ENCODE measurements around the gene CDS1.
"Not testable (repeated sequence)": the region's sequence is repeated elsewhere in the genome, so short reads cannot be mapped to it uniquely, and the experiment has no call there.

Gene CDS1

GRCh38 chr4:84680956-84681355 lies 98.0 kb downstream of the CDS1 start:
- Histone ChIP-seq H3K9ac (ENCODE audit: low read length) (no peak overlapping the region), H3K4me1 (ENCODE audit: control insufficient read depth, insufficient read depth, low read length) (peaks cover 4% of the 10 kb centered on the region), H3K4me3 (ENCODE audit: low read length) (no peak overlapping the region), H3K36me3 (ENCODE audit: control insufficient read depth, insufficient read depth, low read length) (peaks cover 4% of the 10 kb centered on the region), H3K27me3 (ENCODE audit: control insufficient read depth, insufficient read depth, low read length) (no peaks in the 10 kb centered on the region), H3K9me3 (ENCODE audit: control insufficient read depth, low read length) (no peaks in the 10 kb centered on the region)

DNA sequence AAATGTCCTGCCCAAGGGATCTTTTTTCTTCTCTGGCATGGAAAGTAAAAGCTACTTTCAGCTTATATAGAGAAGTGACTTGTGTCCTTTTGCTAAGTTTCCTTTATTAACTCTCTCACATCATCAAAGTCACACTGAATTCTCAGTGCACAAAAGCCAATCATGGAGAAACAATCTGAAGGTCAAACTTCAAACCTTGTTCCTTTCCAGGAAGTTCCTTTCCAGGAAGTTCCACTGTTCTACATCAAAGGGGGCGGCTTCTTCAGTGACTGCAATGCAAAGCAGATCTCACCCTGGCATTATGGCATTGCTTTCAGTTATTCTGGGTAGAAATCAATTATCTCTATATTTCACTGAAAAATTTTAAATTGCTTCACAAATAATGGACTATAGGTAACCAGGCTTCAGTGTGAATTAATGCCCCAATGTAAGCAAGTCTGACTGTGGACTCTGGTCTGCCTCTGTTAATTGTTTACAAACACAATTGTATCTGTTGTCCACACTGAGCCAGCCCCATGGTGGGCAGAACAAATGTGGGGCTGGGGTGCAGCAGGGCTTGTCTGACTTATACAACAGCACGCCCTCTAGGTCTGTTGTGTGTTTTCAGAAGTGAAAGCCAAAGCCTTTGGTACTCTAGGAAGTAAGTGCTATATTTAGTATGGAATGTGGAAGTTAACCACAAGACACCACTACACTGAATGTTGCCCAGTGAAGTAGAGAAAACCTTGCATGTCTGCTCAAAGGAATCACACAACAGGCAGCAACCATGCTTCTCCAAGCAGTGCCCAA lies 98.8 kb downstream of the CDS1 start:
- Histone ChIP-seq H3K9ac (ENCODE audit: low read length) (no peak overlapping the region), H3K36me3 (ENCODE audit: control insufficient read depth, insufficient read depth, low read length) (peaks cover 4% of the 10 kb centered on the region), H3K9me3 (ENCODE audit: control insufficient read depth, low read length) (no peaks in the 10 kb centered on the region), H3K4me3 (ENCODE audit: low read length) (no peak overlapping the region), H3K4me1 (ENCODE audit: control insufficient read depth, insufficient read depth, low read length) (peaks cover 4% of the 10 kb centered on the region), H3K27me3 (ENCODE audit: control insufficient read depth, insufficient read depth, low read length) (no peaks in the 10 kb centered on the region)

DNA sequence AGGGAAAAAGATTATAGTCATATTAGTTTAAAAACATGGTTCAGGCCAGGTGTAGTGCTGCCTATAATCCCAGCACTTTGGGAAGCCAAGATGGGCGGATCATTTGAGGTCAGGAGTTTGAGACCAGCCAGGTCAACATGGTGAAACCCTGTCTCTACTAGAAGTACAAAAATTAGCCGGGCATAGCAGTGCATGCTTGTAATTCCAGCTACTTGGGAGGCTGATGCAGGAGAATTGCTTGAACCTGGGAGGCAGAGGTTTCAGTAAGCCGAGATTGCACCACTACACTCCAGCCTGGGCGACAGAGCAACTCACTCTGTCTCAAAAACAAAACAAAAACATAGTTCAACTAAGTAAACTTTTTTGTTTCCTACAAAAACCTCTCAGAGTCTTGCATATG lies 99.7 kb downstream of the CDS1 start:
- not testable (repeated sequence) for H3K4me1 ChIP-seq (ENCODE audit: control insufficient read depth, insufficient read depth, low read length); H3K4me3 ChIP-seq (ENCODE audit: low read length); H3K9me3 ChIP-seq (ENCODE audit: control insufficient read depth, low read length); H3K9ac ChIP-seq (ENCODE audit: low read length); H3K36me3 ChIP-seq (ENCODE audit: control insufficient read depth, insufficient read depth, low read length); H3K27me3 ChIP-seq (ENCODE audit: control insufficient read depth, insufficient read depth, low read length)

DNA sequence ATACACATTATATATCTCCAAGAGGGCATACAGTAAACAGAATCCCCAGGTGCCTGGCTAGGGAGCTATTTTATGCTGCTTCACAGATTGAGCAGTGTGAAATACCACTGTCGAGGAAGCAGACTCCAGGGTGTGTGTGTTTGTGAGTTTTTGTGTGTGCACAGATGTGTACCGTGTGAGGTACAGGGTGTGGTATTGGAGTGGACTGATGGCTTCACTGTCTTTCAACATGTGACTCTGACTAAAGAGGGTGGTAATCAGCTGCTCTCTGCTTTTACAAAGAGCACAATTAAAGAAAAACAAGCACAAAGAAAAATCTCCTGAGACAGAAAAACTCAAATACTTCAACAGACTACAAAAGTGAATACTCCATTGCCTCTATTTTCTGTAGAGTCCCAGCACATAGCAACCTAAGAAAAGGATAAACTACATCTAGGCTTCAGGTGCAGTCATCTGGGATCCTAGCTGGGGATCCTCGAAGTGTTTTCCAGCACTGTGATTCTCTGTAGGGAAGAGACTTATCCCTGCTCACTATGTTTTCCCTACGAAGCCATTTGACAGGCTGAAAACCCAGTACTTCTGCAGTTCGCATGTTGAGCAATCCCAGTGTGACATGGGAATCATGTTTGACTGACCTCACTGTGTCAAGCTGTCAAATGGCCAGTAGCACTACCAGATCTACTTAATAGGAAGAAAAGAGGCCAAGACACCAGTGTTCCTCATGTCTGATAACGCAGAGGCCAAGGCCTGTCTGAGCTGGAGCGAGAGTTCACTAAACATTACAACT lies 100.3 kb downstream of the CDS1 start:
- Histone ChIP-seq H3K4me1 (ENCODE audit: control insufficient read depth, insufficient read depth, low read length) (peaks cover 4% of the 10 kb centered on the region), H3K9ac (ENCODE audit: low read length) (no peak overlapping the region), H3K9me3 (ENCODE audit: control insufficient read depth, low read length) (no peaks in the 10 kb centered on the region), H3K4me3 (ENCODE audit: low read length) (no peak overlapping the region), H3K36me3 (ENCODE audit: control insufficient read depth, insufficient read depth, low read length) (peaks cover under 1% of the 10 kb centered on the region), H3K27me3 (ENCODE audit: control insufficient read depth, insufficient read depth, low read length) (no peaks in the 10 kb centered on the region)

GRCh38 chr4:84684361-84684760 lies 101.4 kb downstream of the CDS1 start:
- no peak overlapping the region for H3K4me3 ChIP-seq (ENCODE audit: low read length)
- no peak overlapping the region for H3K9ac ChIP-seq (ENCODE audit: low read length)
- H3K27me3 ChIP-seq (ENCODE audit: control insufficient read depth, insufficient read depth, low read length) = no peaks in the 10 kb centered on the region
- peaks cover 4% of the 10 kb centered on the region for H3K4me1 ChIP-seq (ENCODE audit: control insufficient read depth, insufficient read depth, low read length)
- H3K9me3 ChIP-seq (ENCODE audit: control insufficient read depth, low read length) = no peaks in the 10 kb centered on the region
- no peaks in the 10 kb centered on the region for H3K36me3 ChIP-seq (ENCODE audit: control insufficient read depth, insufficient read depth, low read length)

DNA sequence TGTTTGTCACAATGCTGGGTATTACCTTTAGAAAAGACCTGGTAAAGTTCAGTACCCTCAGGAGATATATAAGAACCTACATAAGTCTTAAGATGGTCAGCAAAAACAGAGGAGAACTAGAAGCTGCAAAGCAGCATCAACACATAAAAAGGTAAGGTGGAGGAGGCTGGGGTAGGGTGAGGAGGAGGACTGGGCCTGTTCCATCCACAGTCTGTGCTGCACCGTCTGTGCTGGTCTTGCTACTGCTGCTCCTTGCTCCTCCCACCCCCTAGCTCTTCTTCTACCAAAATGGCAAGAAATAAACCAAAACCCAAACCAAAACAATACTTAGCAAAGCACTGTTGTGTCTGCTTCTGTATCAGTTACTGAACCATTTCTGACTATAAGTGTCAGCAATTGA lies 102.2 kb downstream of the CDS1 start:
- Histone ChIP-seq H3K9me3 (ENCODE audit: control insufficient read depth, low read length) (no peaks in the 10 kb centered on the region), H3K36me3 (ENCODE audit: control insufficient read depth, insufficient read depth, low read length) (no peaks in the 10 kb centered on the region), H3K27me3 (ENCODE audit: control insufficient read depth, insufficient read depth, low read length) (no peaks in the 10 kb centered on the region), H3K4me3 (ENCODE audit: low read length) (no peak overlapping the region), H3K9ac (ENCODE audit: low read length) (no peak overlapping the region), H3K4me1 (ENCODE audit: control insufficient read depth, insufficient read depth, low read length) (peaks cover 4% of the 10 kb centered on the region)

GRCh38 chr4:84688605-84689004 lies 105.7 kb downstream of the CDS1 start:
- Histone ChIP-seq H3K36me3 (ENCODE audit: control insufficient read depth, insufficient read depth, low read length) (no peaks in the 10 kb centered on the region), H3K4me1 (ENCODE audit: control insufficient read depth, insufficient read depth, low read length) (no peaks in the 10 kb centered on the region), H3K4me3 (ENCODE audit: low read length) (no peak overlapping the region), H3K27me3 (ENCODE audit: control insufficient read depth, insufficient read depth, low read length) (no peaks in the 10 kb centered on the region), H3K9me3 (ENCODE audit: control insufficient read depth, low read length) (no peaks in the 10 kb centered on the region), H3K9ac (ENCODE audit: low read length) (no peak overlapping the region)

GRCh38 chr4:84689197-84689596 lies 106.3 kb downstream of the CDS1 start:
- no peak overlapping the region for H3K9ac ChIP-seq (ENCODE audit: low read length)
- no peaks in the 10 kb centered on the region for H3K27me3 ChIP-seq (ENCODE audit: control insufficient read depth, insufficient read depth, low read length)
- H3K9me3 ChIP-seq (ENCODE audit: control insufficient read depth, low read length) = no peaks in the 10 kb centered on the region
- H3K36me3 ChIP-seq (ENCODE audit: control insufficient read depth, insufficient read depth, low read length) = no peaks in the 10 kb centered on the region
- H3K4me3 ChIP-seq (ENCODE audit: low read length) = no peak overlapping the region
- no peaks in the 10 kb centered on the region for H3K4me1 ChIP-seq (ENCODE audit: control insufficient read depth, insufficient read depth, low read length)

- H3K9ac ChIP-seq (ENCODE audit: low read length) = no peak overlapping the region
- H3K36me3 ChIP-seq (ENCODE audit: control insufficient read depth, insufficient read depth, low read length) = no peaks in the 10 kb centered on the region
- no peaks in the 10 kb centered on the region for H3K27me3 ChIP-seq (ENCODE audit: control insufficient read depth, insufficient read depth, low read length)
- H3K4me3 ChIP-seq (ENCODE audit: low read length) = no peak overlapping the region
- no peaks in the 10 kb centered on the region for H3K4me1 ChIP-seq (ENCODE audit: control insufficient read depth, insufficient read depth, low read length)
- H3K9me3 ChIP-seq (ENCODE audit: control insufficient read depth, low read length) = no peaks in the 10 kb centered on the region
Measured at GRCh38 chr4:84690481-84690880, 107.6 kb downstream of the CDS1 start.

GRCh38 chr4:84691170-84691691 lies 108.3 kb downstream of the CDS1 start:
- Histone ChIP-seq H3K9me3 (ENCODE audit: control insufficient read depth, low read length) (no peaks in the 10 kb centered on the region), H3K27me3 (ENCODE audit: control insufficient read depth, insufficient read depth, low read length) (no peaks in the 10 kb centered on the region), H3K4me1 (ENCODE audit: control insufficient read depth, insufficient read depth, low read length) (no peaks in the 10 kb centered on the region), H3K4me3 (ENCODE audit: low read length) (no peak overlapping the region), H3K9ac (ENCODE audit: low read length) (no peak overlapping the region), H3K36me3 (ENCODE audit: control insufficient read depth, insufficient read depth, low read length) (no peaks in the 10 kb centered on the region)

DNA sequence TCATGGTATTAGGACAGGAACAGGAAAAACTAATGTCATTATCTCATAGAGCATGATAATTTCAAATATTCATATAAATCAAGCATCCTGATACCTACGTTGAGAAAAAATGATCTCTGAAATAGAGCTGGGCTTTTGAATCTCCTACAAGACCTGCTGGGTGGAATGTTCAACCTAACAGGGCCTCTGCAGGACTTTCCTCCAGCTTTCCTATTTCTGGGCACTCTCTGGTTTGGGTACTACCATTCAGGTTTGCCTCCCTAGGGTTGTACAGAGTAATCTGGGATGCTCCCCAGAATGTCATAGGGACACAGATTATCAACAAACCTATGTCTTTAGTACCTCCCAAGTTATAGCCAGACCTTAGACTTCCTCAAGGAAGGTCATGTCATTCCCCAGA lies 108.9 kb downstream of the CDS1 start:
- no peak overlapping the region for H3K9ac ChIP-seq (ENCODE audit: low read length)
- H3K36me3 ChIP-seq (ENCODE audit: control insufficient read depth, insufficient read depth, low read length) = no peaks in the 10 kb centered on the region

GRCh38 chr4:84697159-84697558 lies 114.2 kb downstream of the CDS1 start:
- Histone ChIP-seq H3K36me3 (ENCODE audit: control insufficient read depth, insufficient read depth, low read length) (no peaks in the 10 kb centered on the region), H3K4me3 (ENCODE audit: low read length) (no peak overlapping the region), H3K9me3 (ENCODE audit: control insufficient read depth, low read length) (no peaks in the 10 kb centered on the region), H3K9ac (ENCODE audit: low read length) (no peak overlapping the region), H3K4me1 (ENCODE audit: control insufficient read depth, insufficient read depth, low read length) (no peaks in the 10 kb centered on the region), H3K27me3 (ENCODE audit: control insufficient read depth, insufficient read depth, low read length) (no peaks in the 10 kb centered on the region)

More for the DNA sequence above, 108.9 kb downstream of the CDS1 start:
- Histone ChIP-seq H3K4me1 (ENCODE audit: control insufficient read depth, insufficient read depth, low read length) (no peaks in the 10 kb centered on the region), H3K4me3 (ENCODE audit: low read length) (no peak overlapping the region), H3K9me3 (ENCODE audit: control insufficient read depth, low read length) (no peaks in the 10 kb centered on the region), H3K27me3 (ENCODE audit: control insufficient read depth, insufficient read depth, low read length) (no peaks in the 10 kb centered on the region)

Data from mucosa of stomach (tissue), 1 donor.